Measurements from ENCODE around the gene ANP32A.

GRCh38 chr15:68770216-68770615, 50.5 kb downstream of the ANP32A start:
- TF ChIP-seq CTCF (IDR thresholded peaks at IDR 0.05) (no peak), EZH2phosphoT487 (IDR thresholded peaks at IDR 0.05) (no peak), EZH2 (IDR thresholded peaks at IDR 0.05) (no peak)

All from neural progenitor cell (in vitro differentiated cells).